Gastroesophageal sphincter (tissue), 3 donors: Measurements from ENCODE around the gene RETNLB.

Experiments
- CTCF ChIP-seq, 4 experiments: fragments of 200-600 bp in 2 of 4; fragments of 450-650 bp in 2 of 4; sonication (generic) in 1 of 4; IDR thresholded peaks; one replicate each; pipeline ENCODE4 v1.5.1; 2017 to 2019; ENCODE audit warnings: antibody characterized with exemption in 4 of 4, mild to moderate bottlenecking in 2 of 4, moderate library complexity in 2 of 4
- POLR2A ChIP-seq, 2 donors: fragments of 450-650 bp; IDR thresholded peaks; one replicate each; pipeline ENCODE4 v1.6.1; 2017; ENCODE audit warnings: antibody characterized with exemption in 2 of 2, mild to moderate bottlenecking in 2 of 2, moderate library complexity in 1 of 2

- no peak for TF ChIP-seq POLR2A (IDR thresholded peaks at IDR 0.05)
- TF ChIP-seq CTCF (IDR thresholded peaks at IDR 0.05): no peak
These were observed 44.1 kb downstream of the RETNLB start for GRCh38 chr3:108713009-108713516.
